ENCODE data around the gene ALOX15B.

The ALOX15B gene

GRCh38 chr17:8081876-8082275 lies 43.0 kb downstream of the ALOX15B start:
- no peak for DNase-seq

GRCh38 chr17:8082292-8082691 lies 43.4 kb downstream of the ALOX15B start:
- DNase-seq, result no peak

GRCh38 chr17:8084250-8084649 lies 45.4 kb downstream of the ALOX15B start:
- DNase-seq, result no peak

GRCh38 chr17:8087075-8087951 lies 48.5 kb downstream of the ALOX15B start, which contains the start of gene ALOX12B:
Gene ALOX12B (minus strand): TSS chr17:8087716. CDS start chr17:8087442, 274 bp downstream.
- no peak for DNase-seq

- no peak for DNase-seq
These were observed 49.0 kb downstream of the ALOX15B start for GRCh38 chr17:8087952-8088230.

GRCh38 chr17:8089728-8090127 lies 50.9 kb downstream of the ALOX15B start:
- DNase-seq, result no peak

GRCh38 chr17:8091033-8091687 lies 52.3 kb downstream of the ALOX15B start:
- no peak for DNase-seq

GRCh38 chr17:8095361-8095760 lies 56.5 kb downstream of the ALOX15B start:
- no peak for DNase-seq

- no peak for DNase-seq
These were observed 57.7 kb downstream of the ALOX15B start for GRCh38 chr17:8096541-8096940.
